ENCODE measurements around the gene CPED1. TPM values are rescaled to one million over a fixed set of nuclear protein-coding genes. Genes with fewer than 3 reads are reported as not detected.

The CPED1 gene
- polyA plus RNA-seq, 1 donor from 2014 or later: not detected

GRCh38 chr7:120959929-120960484, 28.5 kb upstream of the CPED1 start:
- Histone ChIP-seq H4K20me1 (ENCODE audit: insufficient read depth) (no peaks in the 10 kb centered on the region), H3K79me2 (replicated peaks; ENCODE audit: insufficient read depth, low read length) (no peaks in the 10 kb centered on the region), H3K27me3 (ENCODE audit: insufficient read depth, low read depth, low read length) (no peaks in the 10 kb centered on the region), H3K9me2 (ENCODE audit: insufficient read depth, low read length) (no peaks in the 10 kb centered on the region), H3K9ac (ENCODE audit: low read length) (no peak overlapping the region), H2AFZ (ENCODE audit: low read depth, low read length) (no peak overlapping the region), H3K9me3 (ENCODE audit: low read length) (no peaks in the 10 kb centered on the region), H3K27ac (ENCODE audit: low read length) (no peak overlapping the region), H3K36me3 (ENCODE audit: insufficient read depth, low read length) (peaks cover under 1% of the 10 kb centered on the region), H3K4me2 (ENCODE audit: low read length) (no peak overlapping the region), H3K4me3 (ENCODE audit: low read length) (no peak overlapping the region), H3F3A (ENCODE audit: insufficient read depth, low read length, poor library complexity, severe bottlenecking) (no peaks in the 10 kb centered on the region)
- TF ChIP-seq, protein P1, sequence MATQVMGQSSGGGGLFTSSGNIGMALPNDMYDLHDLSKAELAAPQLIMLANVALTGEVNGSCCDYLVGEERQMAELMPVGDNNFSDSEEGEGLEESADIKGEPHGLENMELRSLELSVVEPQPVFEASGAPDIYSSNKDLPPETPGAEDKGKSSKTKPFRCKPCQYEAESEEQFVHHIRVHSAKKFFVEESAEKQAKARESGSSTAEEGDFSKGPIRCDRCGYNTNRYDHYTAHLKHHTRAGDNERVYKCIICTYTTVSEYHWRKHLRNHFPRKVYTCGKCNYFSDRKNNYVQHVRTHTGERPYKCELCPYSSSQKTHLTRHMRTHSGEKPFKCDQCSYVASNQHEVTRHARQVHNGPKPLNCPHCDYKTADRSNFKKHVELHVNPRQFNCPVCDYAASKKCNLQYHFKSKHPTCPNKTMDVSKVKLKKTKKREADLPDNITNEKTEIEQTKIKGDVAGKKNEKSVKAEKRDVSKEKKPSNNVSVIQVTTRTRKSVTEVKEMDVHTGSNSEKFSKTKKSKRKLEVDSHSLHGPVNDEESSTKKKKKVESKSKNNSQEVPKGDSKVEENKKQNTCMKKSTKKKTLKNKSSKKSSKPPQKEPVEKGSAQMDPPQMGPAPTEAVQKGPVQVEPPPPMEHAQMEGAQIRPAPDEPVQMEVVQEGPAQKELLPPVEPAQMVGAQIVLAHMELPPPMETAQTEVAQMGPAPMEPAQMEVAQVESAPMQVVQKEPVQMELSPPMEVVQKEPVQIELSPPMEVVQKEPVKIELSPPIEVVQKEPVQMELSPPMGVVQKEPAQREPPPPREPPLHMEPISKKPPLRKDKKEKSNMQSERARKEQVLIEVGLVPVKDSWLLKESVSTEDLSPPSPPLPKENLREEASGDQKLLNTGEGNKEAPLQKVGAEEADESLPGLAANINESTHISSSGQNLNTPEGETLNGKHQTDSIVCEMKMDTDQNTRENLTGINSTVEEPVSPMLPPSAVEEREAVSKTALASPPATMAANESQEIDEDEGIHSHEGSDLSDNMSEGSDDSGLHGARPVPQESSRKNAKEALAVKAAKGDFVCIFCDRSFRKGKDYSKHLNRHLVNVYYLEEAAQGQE (IDR thresholded peaks at IDR 0.05; ENCODE audit: borderline replicate concordance): no peak
- TF ChIP-seq RAD21 (conservative IDR thresholded peaks at IDR 0.05) (no peak), POLR2AphosphoS5 (IDR thresholded peaks at IDR 0.05) (no peak), EP300 (conservative IDR thresholded peaks at IDR 0.05; ENCODE audit: poor library complexity, severe bottlenecking) (no peak), EZH2 (IDR thresholded peaks at IDR 0.05; ENCODE audit: borderline replicate concordance, insufficient read depth, low read length, poor library complexity, severe bottlenecking) (no peak), TAF1 (IDR thresholded peaks at IDR 0.05; ENCODE audit: low read depth) (no peak), MXI1 (conservative IDR thresholded peaks at IDR 0.05; ENCODE audit: poor library complexity, severe bottlenecking) (no peak), SMC3 (conservative IDR thresholded peaks at IDR 0.05; ENCODE audit: poor library complexity) (no peak)
- TF ChIP-seq, protein P2, sequence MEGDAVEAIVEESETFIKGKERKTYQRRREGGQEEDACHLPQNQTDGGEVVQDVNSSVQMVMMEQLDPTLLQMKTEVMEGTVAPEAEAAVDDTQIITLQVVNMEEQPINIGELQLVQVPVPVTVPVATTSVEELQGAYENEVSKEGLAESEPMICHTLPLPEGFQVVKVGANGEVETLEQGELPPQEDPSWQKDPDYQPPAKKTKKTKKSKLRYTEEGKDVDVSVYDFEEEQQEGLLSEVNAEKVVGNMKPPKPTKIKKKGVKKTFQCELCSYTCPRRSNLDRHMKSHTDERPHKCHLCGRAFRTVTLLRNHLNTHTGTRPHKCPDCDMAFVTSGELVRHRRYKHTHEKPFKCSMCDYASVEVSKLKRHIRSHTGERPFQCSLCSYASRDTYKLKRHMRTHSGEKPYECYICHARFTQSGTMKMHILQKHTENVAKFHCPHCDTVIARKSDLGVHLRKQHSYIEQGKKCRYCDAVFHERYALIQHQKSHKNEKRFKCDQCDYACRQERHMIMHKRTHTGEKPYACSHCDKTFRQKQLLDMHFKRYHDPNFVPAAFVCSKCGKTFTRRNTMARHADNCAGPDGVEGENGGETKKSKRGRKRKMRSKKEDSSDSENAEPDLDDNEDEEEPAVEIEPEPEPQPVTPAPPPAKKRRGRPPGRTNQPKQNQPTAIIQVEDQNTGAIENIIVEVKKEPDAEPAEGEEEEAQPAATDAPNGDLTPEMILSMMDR (IDR thresholded peaks at IDR 0.05; ENCODE audit: poor library complexity, severe bottlenecking): no peak

GRCh38 chr7:120960714-120961113, 27.8 kb upstream of the CPED1 start:
- Histone ChIP-seq H3K9me3 (ENCODE audit: low read length) (no peaks in the 10 kb centered on the region), H3K27me3 (ENCODE audit: insufficient read depth, low read depth, low read length) (no peaks in the 10 kb centered on the region), H3K4me2 (ENCODE audit: low read length) (no peak overlapping the region), H3K9me2 (ENCODE audit: insufficient read depth, low read length) (no peaks in the 10 kb centered on the region), H3K36me3 (ENCODE audit: insufficient read depth, low read length) (no peaks in the 10 kb centered on the region), H3K9ac (ENCODE audit: low read length) (no peak overlapping the region), H4K20me1 (ENCODE audit: insufficient read depth) (no peaks in the 10 kb centered on the region), H3K79me2 (replicated peaks; ENCODE audit: insufficient read depth, low read length) (no peaks in the 10 kb centered on the region), H3K27ac (ENCODE audit: low read length) (no peak overlapping the region), H3K4me3 (ENCODE audit: low read length) (no peak overlapping the region), H3F3A (ENCODE audit: insufficient read depth, low read length, poor library complexity, severe bottlenecking) (no peaks in the 10 kb centered on the region), H2AFZ (ENCODE audit: low read depth, low read length) (no peak overlapping the region)
- TF ChIP-seq, protein P1 (IDR thresholded peaks at IDR 0.05; ENCODE audit: borderline replicate concordance): no peak
- TF ChIP-seq MXI1 (conservative IDR thresholded peaks at IDR 0.05; ENCODE audit: poor library complexity, severe bottlenecking): no peak
- no peak for TF ChIP-seq TAF1 (IDR thresholded peaks at IDR 0.05; ENCODE audit: low read depth)
- TF ChIP-seq RAD21 (conservative IDR thresholded peaks at IDR 0.05): no peak
- TF ChIP-seq, protein P2 (IDR thresholded peaks at IDR 0.05; ENCODE audit: poor library complexity, severe bottlenecking): no peak
- no peak for TF ChIP-seq SMC3 (conservative IDR thresholded peaks at IDR 0.05; ENCODE audit: poor library complexity)
- TF ChIP-seq POLR2AphosphoS5 (IDR thresholded peaks at IDR 0.05): no peak
- no peak for TF ChIP-seq EZH2 (IDR thresholded peaks at IDR 0.05; ENCODE audit: borderline replicate concordance, insufficient read depth, low read length, poor library complexity, severe bottlenecking)
- TF ChIP-seq EP300 (conservative IDR thresholded peaks at IDR 0.05; ENCODE audit: poor library complexity, severe bottlenecking): no peak
